GM23338 (cell line): ENCODE data around the gene PRDX6. TPM values are rescaled to one million over a fixed set of nuclear protein-coding genes. Genes with fewer than 3 reads are reported as not detected.
"Not testable (repeated sequence)": the region's sequence is repeated elsewhere in the genome, so short reads cannot be mapped to it uniquely, and the experiment has no call there.

Experiments
- ATAC-seq: fragments of 200-7000 bp; cut with Tn5 transposase; 3 replicates; pipeline ENCODE4 v1.9.1; 2020
- DNase-seq: peaks from one replicate; pipeline ENCODE4 v3.0.0-alpha.2; 2015; ENCODE audit warnings: low spot score
- H2AFZ ChIP-seq: fragments of 200-600 bp; sonication (generic); 2 replicates; pipeline ENCODE4 v1.8.0; 2016; ENCODE audit warnings: antibody characterized with exemption, mild to moderate bottlenecking, moderate library complexity
- H3F3A ChIP-seq: fragments of 200-600 bp; sonication (generic); replicated peaks from 2 replicates; pipeline ENCODE4 v1.8.0; 2017; ENCODE audit warnings: antibody characterized with exemption, mixed run types, low read depth
- H3K27ac ChIP-seq: fragments of 200-600 bp; sonication (generic); 2 replicates; pipeline ENCODE4 v1.6.1; 2016; ENCODE audit warnings: low read depth
- H3K27me3 ChIP-seq: fragments of 200-600 bp; sonication (generic); 2 replicates; pipeline ENCODE4 v1.8.0; 2016; ENCODE audit warnings: mild to moderate bottlenecking, mixed run types, moderate library complexity; ENCODE audit not compliant: insufficient read depth
- H3K36me3 ChIP-seq: fragments of 200-600 bp; sonication (generic); 2 replicates; pipeline ENCODE4 v1.8.0; 2016; ENCODE audit warnings: mild to moderate bottlenecking; ENCODE audit not compliant: insufficient read depth
- H3K4me1 ChIP-seq: fragments of 200-600 bp; sonication (generic); 2 replicates; pipeline ENCODE4 v1.8.0; 2016; ENCODE audit warnings: mild to moderate bottlenecking, moderate library complexity; ENCODE audit not compliant: insufficient read depth
- H3K4me2 ChIP-seq: fragments of 200-600 bp; sonication (generic); 2 replicates; pipeline ENCODE4 v1.7.1; 2017; ENCODE audit warnings: mixed run types
- H3K4me3 ChIP-seq: fragments of 200-600 bp; sonication (generic); 2 replicates; pipeline ENCODE4 v1.6.1; 2016; ENCODE audit warnings: mixed run types
- H3K79me2 ChIP-seq: fragments of 200-600 bp; sonication (generic); replicated peaks from 2 replicates; pipeline ENCODE4 v1.8.0; 2017; ENCODE audit warnings: mild to moderate bottlenecking; ENCODE audit not compliant: insufficient read depth
- H3K9me2 ChIP-seq: fragments of 200-600 bp; sonication (generic); 2 replicates; pipeline ENCODE4 v1.8.0; 2017; ENCODE audit not compliant: insufficient read depth
- H4K20me1 ChIP-seq: fragments of 200-600 bp; sonication (generic); replicated peaks from 2 replicates; pipeline ENCODE4 v1.8.0; 2017; ENCODE audit warnings: mild to moderate bottlenecking; ENCODE audit not compliant: insufficient read depth
- H3K27ac Mint-ChIP-seq: 2 replicates; pipeline ENCODE4 v1.8.0; 2020; ENCODE audit warnings: inconsistent platforms, mild to moderate bottlenecking, moderate library complexity, mixed read lengths
- H3K27me3 Mint-ChIP-seq: 3 replicates; pipeline ENCODE4 v1.8.0; 2022; ENCODE audit warnings: low read depth, mild to moderate bottlenecking, moderate library complexity, mixed read lengths, inconsistent platforms; ENCODE audit not compliant: insufficient read depth, poor library complexity
- H3K36me3 Mint-ChIP-seq: 3 replicates; pipeline ENCODE4 v1.8.0; 2021; ENCODE audit warnings: low read depth, mild to moderate bottlenecking, inconsistent platforms, moderate library complexity, mixed read lengths
- H3K4me1 Mint-ChIP-seq: 3 replicates; pipeline ENCODE4 v1.8.0; 2020; ENCODE audit warnings: mild to moderate bottlenecking, inconsistent platforms, mixed read lengths
- H3K4me3 Mint-ChIP-seq: 3 replicates; pipeline ENCODE4 v1.8.0; 2021; ENCODE audit warnings: moderate library complexity, mild to moderate bottlenecking, inconsistent platforms, mixed read lengths
- H3K9me3 Mint-ChIP-seq: 3 replicates; pipeline ENCODE4 v1.8.0; 2020; ENCODE audit warnings: moderate library complexity, mild to moderate bottlenecking, inconsistent platforms, mixed read lengths
- CTCF ChIP-seq, 2 experiments: fragments of 200-600 bp in 1 of 2; sonication (generic) in 1 of 2; conservative IDR thresholded peaks; 2 replicates each; pipeline versions ENCODE4 v1.5.1 to v1.6.1; 2016 to 2017; ENCODE audit warnings: antibody characterized with exemption in 2 of 2, low read depth in 2 of 2, mild to moderate bottlenecking in 2 of 2, moderate library complexity in 1 of 2
- EZH2phosphoT487 ChIP-seq: fragments of 200-600 bp; sonication (generic); IDR thresholded peaks from one replicate; pipeline ENCODE4 v1.8.1; 2018; ENCODE audit warnings: antibody characterized with exemption; ENCODE audit not compliant: unreplicated experiment
- NANOG ChIP-seq: IDR thresholded peaks from 2 replicates; pipeline ENCODE4 v1.6.1; 2016; ENCODE audit warnings: antibody characterized with exemption, borderline replicate concordance
- REST ChIP-seq: IDR thresholded peaks from one replicate; pipeline ENCODE4 v1.6.1; 2018; ENCODE audit warnings: antibody characterized with exemption; ENCODE audit not compliant: unreplicated experiment
- STAT1 ChIP-seq: IDR thresholded peaks from one replicate; pipeline ENCODE4 v1.6.1; 2016; ENCODE audit warnings: antibody characterized with exemption; ENCODE audit not compliant: unreplicated experiment
- ZNF114 ChIP-seq: fragments of 250-450 bp; sonication (Bioruptor Pico); IDR thresholded peaks from 2 replicates; pipeline ENCODE4 v1.5.0; 2020; ENCODE audit warnings: mild to moderate bottlenecking, moderate library complexity
- ZNF331 ChIP-seq: fragments of 250-450 bp; sonication (Bioruptor Pico); IDR thresholded peaks from 2 replicates; pipeline ENCODE4 v1.5.0; 2020; ENCODE audit warnings: low read depth, mild to moderate bottlenecking, moderate library complexity
- polyA plus RNA-seq: library from polyadenylated mRNA; unstranded; fragments of >200 nt; fragmentation: Nextera tagmentation; extraction: Ambion mirVana; gene quantifications from 2 replicates; pipeline ENCODE4 v1.2.1, GENCODE V29; 2016
- total RNA-seq: library from RNA; depleted of rRNA; stranded (reverse); fragments of >200 nt; shearing (Covaris generic); gene quantifications from 2 replicates; pipeline ENCODE4 v1.2.3, GENCODE V29; 2014

PRDX6 gene
- total and polyA plus RNA-seq, 2 experiments from 2014 or later: 516 to 746 TPM

- no peak for TF ChIP-seq REST
- TF ChIP-seq ZNF114: no peak
Observed at GRCh38 chr1:173473599-173474011, 3.5 kb upstream of the PRDX6 start (continued).

GRCh38 chr1:173474097-173474779, 2.9 kb upstream of the PRDX6 start:
- Histone ChIP-seq H4K20me1 (peaks cover 14% of the 10 kb centered on the region), H2AFZ (no peak overlapping the region), H3F3A (no peaks in the 10 kb centered on the region), H3K27ac (0 out of 2 replicates have a peak overlapping the region, but pooled peaks have one; percentile 50), H3K79me2 (peaks cover 64% of the 10 kb centered on the region), H3K36me3 (peaks cover 26% of the 10 kb centered on the region), H3K4me2 (0 out of 2 replicates have a peak overlapping the region, but pooled peaks have one; percentile 94), H3K4me3 (no peak overlapping the region), H3K9me2 (0 out of 2 replicates have a peak, but pooled peaks cover 4% of the 10 kb centered on the region), H3K27me3 (no peaks in the 10 kb centered on the region), H3K4me1 (peaks cover 22% of the 10 kb centered on the region)
- ATAC-seq: no peak
- TF ChIP-seq ZNF331 (CRISPR knock-in tag) (no peak), EZH2phosphoT487 (no peak), NANOG (no peak), CTCF (conservative IDR thresholded peaks at IDR 0.05; ENCODE audit: low read depth in 2 of 2) (no peak), REST (no peak), STAT1 (no peak)
- no peak overlapping the region for H3K4me3 Mint-ChIP-seq
- H3K4me1 Mint-ChIP-seq: peaks cover 14% of the 10 kb centered on the region
- H3K9me3 Mint-ChIP-seq: peaks cover 31% of the 10 kb centered on the region
- DNase-seq: no peak
- peaks cover 5% of the 10 kb centered on the region for H3K27me3 Mint-ChIP-seq
- peaks cover 58% of the 10 kb centered on the region for H3K36me3 Mint-ChIP-seq
- H3K27ac Mint-ChIP-seq: no peak overlapping the region

- not testable (repeated sequence) for DNase-seq, H2AFZ ChIP-seq, H3K27ac Mint-ChIP-seq, ATAC-seq, H3K9me2 ChIP-seq, H3K27me3 ChIP-seq, H3K27me3 Mint-ChIP-seq, H3F3A ChIP-seq
- peak overlapping the region; percentile 94 for H3K4me2 ChIP-seq
- H3K36me3 ChIP-seq: peaks cover 20% of the 10 kb centered on the region
- peaks cover 69% of the 10 kb centered on the region for H3K79me2 ChIP-seq
- Mint-ChIP-seq H3K9me3 (peaks cover 24% of the 10 kb centered on the region), H3K4me1 (peaks cover 21% of the 10 kb centered on the region), H3K36me3 (peaks cover 60% of the 10 kb centered on the region), H3K4me3 (peak overlapping the region; percentile 8; the same call in 1 of the 3 replicates)
- peak overlapping the region; percentile 92 for H3K4me3 ChIP-seq
- H4K20me1 ChIP-seq: peaks cover 20% of the 10 kb centered on the region
- H3K27ac ChIP-seq: 0 out of 2 replicates have a peak overlapping the region, but pooled peaks have one; percentile 50
- H3K4me1 ChIP-seq: peaks cover 28% of the 10 kb centered on the region
Observed at GRCh38 chr1:173474780-173475421, 2.2 kb upstream of the PRDX6 start.
